Stimulated activated naive B cell treated with anti-CD40 and anti-IgM and Interleukin-4, amounts not matched to agents 10 μg/mL and 1 μg/mL and 100 μg/mL, for 72 hours (primary cell): ENCODE results near the gene MAPK10.
"Not testable (repeated sequence)": the region's sequence is repeated elsewhere in the genome, so short reads cannot be mapped to it uniquely, and the experiment has no call there.

Experiments
- ATAC-seq, 2 donors: fragments of 150-1000 bp; cut with Tn5 transposase; replicated peaks; 2 replicates each; pipeline ENCODE4 v1.10.0; 2021; ENCODE audit warnings: moderate library complexity in 1 of 2
- DNase-seq: peaks from one replicate; pipeline ENCODE4 v3.0.0; 2021
- H3K27ac Mint-ChIP-seq: one replicate; pipeline ENCODE4 v1.8.0; 2022; ENCODE audit warnings: mild to moderate bottlenecking, mixed read lengths
- H3K27me3 Mint-ChIP-seq, 2 donors: one replicate each; pipeline ENCODE4 v1.8.0; 2022; ENCODE audit warnings: mixed read lengths in 2 of 2
- H3K36me3 Mint-ChIP-seq, 2 donors: one replicate each; pipeline ENCODE4 v1.8.0; 2022; ENCODE audit warnings: mixed read lengths in 2 of 2, mild to moderate bottlenecking in 1 of 2
- H3K4me1 Mint-ChIP-seq, 2 donors: one replicate each; pipeline ENCODE4 v1.8.0; 2022; ENCODE audit warnings: mixed read lengths in 2 of 2, mild to moderate bottlenecking in 1 of 2
- H3K4me3 Mint-ChIP-seq, 2 donors: one replicate each; pipeline ENCODE4 v1.8.0; 2022; ENCODE audit warnings: mild to moderate bottlenecking in 2 of 2, mixed read lengths in 2 of 2, moderate library complexity in 1 of 2
- H3K9me3 Mint-ChIP-seq, 2 donors: one replicate each; pipeline ENCODE4 v1.8.0; 2022; ENCODE audit warnings: mixed read lengths in 2 of 2, mild to moderate bottlenecking in 1 of 2

The MAPK10 gene

GRCh38 chr4:85986266-85986665, 373.6 kb downstream of the MAPK10 start:
- H3K36me3 Mint-ChIP-seq, result peaks cover 5 to 45% of the 10 kb centered on the region in 2 donors
- no peaks in the 10 kb centered on the region for H3K9me3 Mint-ChIP-seq
- no peak overlapping the region for H3K27ac Mint-ChIP-seq
- DNase-seq (no peak), ATAC-seq (no peak)
- no peak overlapping the region for H3K4me3 Mint-ChIP-seq
- H3K4me1 Mint-ChIP-seq, result no peaks in the 10 kb centered on the region
- no peaks in the 10 kb centered on the region for H3K27me3 Mint-ChIP-seq

- H3K27me3 Mint-ChIP-seq, result no peaks in the 10 kb centered on the region
- H3K9me3 Mint-ChIP-seq, result no peaks in the 10 kb centered on the region
- ATAC-seq (peak; percentile 29 to 59), DNase-seq (no peak)
- no peak overlapping the region for H3K4me3 Mint-ChIP-seq
- H3K27ac Mint-ChIP-seq, result no peak overlapping the region
- H3K4me1 Mint-ChIP-seq, result no peaks in the 10 kb centered on the region
- H3K36me3 Mint-ChIP-seq, result peaks cover 6 to 42% of the 10 kb centered on the region in 2 donors
These were observed 380.6 kb downstream of the MAPK10 start for GRCh38 chr4:85979276-85979675.

- Mint-ChIP-seq H3K4me1 (peaks cover 5 to 11% of the 10 kb centered on the region in 2 donors), H3K9me3 (no peaks in the 10 kb centered on the region), H3K27me3 (no peaks in the 10 kb centered on the region), H3K4me3 (no peak overlapping the region), H3K27ac (no peak overlapping the region), H3K36me3 (peaks cover 1 to 7% of the 10 kb centered on the region in 2 donors)
- ATAC-seq (no peak), DNase-seq (no peak)
These were observed 389.3 kb downstream of the MAPK10 start for GRCh38 chr4:85970535-85970934.

GRCh38 chr4:85968945-85969819, 390.7 kb downstream of the MAPK10 start:
- H3K4me3 Mint-ChIP-seq, result no peak overlapping the region
- peaks cover 7% of the 10 kb centered on the region in 2 donors for H3K9me3 Mint-ChIP-seq
- ATAC-seq, result peak; percentile 52 to 56
- peaks cover 5 to 14% of the 10 kb centered on the region in 2 donors for H3K4me1 Mint-ChIP-seq
- no peak overlapping the region for H3K27ac Mint-ChIP-seq
- H3K27me3 Mint-ChIP-seq, result no peaks in the 10 kb centered on the region
- no peak for DNase-seq
- H3K36me3 Mint-ChIP-seq, result peaks cover 10 to 19% of the 10 kb centered on the region in 2 donors

GRCh38 chr4:85967872-85968271, 392.0 kb downstream of the MAPK10 start:
- Mint-ChIP-seq H3K9me3 (peaks cover 7 to 9% of the 10 kb centered on the region in 2 donors), H3K27ac (no peak overlapping the region), H3K4me3 (no peak overlapping the region), H3K27me3 (no peaks in the 10 kb centered on the region), H3K4me1 (peaks cover 5 to 14% of the 10 kb centered on the region in 2 donors), H3K36me3 (peaks cover 10 to 22% of the 10 kb centered on the region in 2 donors)
- ATAC-seq (no peak), DNase-seq (no peak)

- DNase-seq (no peak), ATAC-seq (no peak)
- Mint-ChIP-seq H3K36me3 (peaks cover 9 to 15% of the 10 kb centered on the region in 2 donors), H3K4me1 (peaks cover 5 to 14% of the 10 kb centered on the region in 2 donors), H3K27ac (no peak overlapping the region), H3K9me3 (peaks cover 7 to 9% of the 10 kb centered on the region in 2 donors), H3K4me3 (no peak overlapping the region), H3K27me3 (no peaks in the 10 kb centered on the region)
These were observed 393.5 kb downstream of the MAPK10 start for GRCh38 chr4:85966373-85966772.

GRCh38 chr4:85965529-85965928, 394.3 kb downstream of the MAPK10 start:
- peaks cover 7 to 9% of the 10 kb centered on the region in 2 donors for H3K9me3 Mint-ChIP-seq
- DNase-seq (no peak), ATAC-seq (no peak)
- no peak overlapping the region for H3K27ac Mint-ChIP-seq
- H3K27me3 Mint-ChIP-seq, result no peaks in the 10 kb centered on the region
- no peak overlapping the region for H3K4me3 Mint-ChIP-seq
- peaks cover 9 to 18% of the 10 kb centered on the region in 2 donors for H3K36me3 Mint-ChIP-seq
- H3K4me1 Mint-ChIP-seq, result peaks cover 5 to 16% of the 10 kb centered on the region in 2 donors

- Mint-ChIP-seq H3K36me3 (peaks cover 9 to 18% of the 10 kb centered on the region in 2 donors), H3K4me1 (peaks cover 5 to 16% of the 10 kb centered on the region in 2 donors)
- ATAC-seq, H3K27ac Mint-ChIP-seq, H3K27me3 Mint-ChIP-seq, H3K4me3 Mint-ChIP-seq, DNase-seq, H3K9me3 Mint-ChIP-seq: not testable (repeated sequence)
These were observed 394.8 kb downstream of the MAPK10 start for GRCh38 chr4:85965017-85965416.

GRCh38 chr4:85964298-85964697, 395.6 kb downstream of the MAPK10 start:
- Mint-ChIP-seq H3K27me3 (no peaks in the 10 kb centered on the region), H3K4me3 (no peak overlapping the region), H3K4me1 (peaks cover 5 to 16% of the 10 kb centered on the region in 2 donors), H3K27ac (no peak overlapping the region), H3K9me3 (peaks cover 7 to 9% of the 10 kb centered on the region in 2 donors), H3K36me3 (peaks cover 9 to 18% of the 10 kb centered on the region in 2 donors)
- DNase-seq (no peak), ATAC-seq (no peak)

- no peak overlapping the region for H3K4me3 Mint-ChIP-seq
These were observed 396.6 kb downstream of the MAPK10 start for GRCh38 chr4:85963231-85963630.

GRCh38 chr4:85961887-85962286, 398.0 kb downstream of the MAPK10 start:
- peaks cover 7 to 9% of the 10 kb centered on the region in 2 donors for H3K9me3 Mint-ChIP-seq
- H3K27ac Mint-ChIP-seq, result peak overlapping the region; percentile 17
- no peaks in the 10 kb centered on the region for H3K27me3 Mint-ChIP-seq

More at GRCh38 chr4:85963231-85963630, 396.6 kb downstream of the MAPK10 start:
- peaks cover 7 to 9% of the 10 kb centered on the region in 2 donors for H3K9me3 Mint-ChIP-seq
- peaks cover 0 to 13% of the 10 kb centered on the region in 2 donors for H3K4me1 Mint-ChIP-seq
- DNase-seq, result no peak
- H3K27ac Mint-ChIP-seq, result no peak overlapping the region
- peaks cover 9 to 18% of the 10 kb centered on the region in 2 donors for H3K36me3 Mint-ChIP-seq
- ATAC-seq, result no peak
- H3K27me3 Mint-ChIP-seq, result no peaks in the 10 kb centered on the region

GRCh38 chr4:85956293-85956945, 403.4 kb downstream of the MAPK10 start:
- DNase-seq (no peak), ATAC-seq (no peak)
- peaks cover 5 to 29% of the 10 kb centered on the region in 2 donors for H3K36me3 Mint-ChIP-seq
- H3K27me3 Mint-ChIP-seq, result no peaks in the 10 kb centered on the region
- H3K4me1 Mint-ChIP-seq, result peaks cover 10% of the 10 kb centered on the region in 2 donors
- H3K27ac Mint-ChIP-seq, result no peak overlapping the region
- no peaks in the 10 kb centered on the region for H3K9me3 Mint-ChIP-seq
- H3K4me3 Mint-ChIP-seq, result no peak overlapping the region

More at GRCh38 chr4:85961887-85962286, 398.0 kb downstream of the MAPK10 start:
- peaks cover 0 to 8% of the 10 kb centered on the region in 2 donors for H3K4me1 Mint-ChIP-seq
- ATAC-seq, result no peak
- H3K36me3 Mint-ChIP-seq, result peaks cover 9 to 18% of the 10 kb centered on the region in 2 donors
- no peak for DNase-seq
- no peak overlapping the region for H3K4me3 Mint-ChIP-seq

GRCh38 chr4:85955620-85956292, 404.1 kb downstream of the MAPK10 start:
- Mint-ChIP-seq H3K4me1 (peaks cover 8 to 10% of the 10 kb centered on the region in 2 donors), H3K36me3 (peaks cover 5 to 26% of the 10 kb centered on the region in 2 donors), H3K27ac (no peak overlapping the region), H3K9me3 (no peaks in the 10 kb centered on the region), H3K27me3 (no peaks in the 10 kb centered on the region), H3K4me3 (no peak overlapping the region)
- ATAC-seq, result no peak
- DNase-seq, result no peak

- Mint-ChIP-seq H3K27ac (peak overlapping the region; percentile 33), H3K9me3 (no peaks in the 10 kb centered on the region), H3K27me3 (no peaks in the 10 kb centered on the region), H3K4me3 (no peak overlapping the region), H3K36me3 (peaks cover 5 to 32% of the 10 kb centered on the region in 2 donors), H3K4me1 (peaks cover 8 to 10% of the 10 kb centered on the region in 2 donors)
- no peak for ATAC-seq
- DNase-seq, result no peak
These were observed 406.2 kb downstream of the MAPK10 start for GRCh38 chr4:85953651-85954018.
